GM20000 (cell line): ENCODE data around the gene ALDH3A1.

ENCODE experiments used
- DNase-seq: peaks from one replicate; pipeline ENCODE4 v3.0.0; 2012; ENCODE audit warnings: low spot score
- TF ChIP-seq, protein P1 (sequence below): IDR thresholded peaks from 2 replicates; pipeline ENCODE4 v1.5.1; 2012; ENCODE audit warnings: mild to moderate bottlenecking, control low read depth; ENCODE audit errors: extremely low read depth, missing control alignments

ALDH3A1 gene

DNA sequence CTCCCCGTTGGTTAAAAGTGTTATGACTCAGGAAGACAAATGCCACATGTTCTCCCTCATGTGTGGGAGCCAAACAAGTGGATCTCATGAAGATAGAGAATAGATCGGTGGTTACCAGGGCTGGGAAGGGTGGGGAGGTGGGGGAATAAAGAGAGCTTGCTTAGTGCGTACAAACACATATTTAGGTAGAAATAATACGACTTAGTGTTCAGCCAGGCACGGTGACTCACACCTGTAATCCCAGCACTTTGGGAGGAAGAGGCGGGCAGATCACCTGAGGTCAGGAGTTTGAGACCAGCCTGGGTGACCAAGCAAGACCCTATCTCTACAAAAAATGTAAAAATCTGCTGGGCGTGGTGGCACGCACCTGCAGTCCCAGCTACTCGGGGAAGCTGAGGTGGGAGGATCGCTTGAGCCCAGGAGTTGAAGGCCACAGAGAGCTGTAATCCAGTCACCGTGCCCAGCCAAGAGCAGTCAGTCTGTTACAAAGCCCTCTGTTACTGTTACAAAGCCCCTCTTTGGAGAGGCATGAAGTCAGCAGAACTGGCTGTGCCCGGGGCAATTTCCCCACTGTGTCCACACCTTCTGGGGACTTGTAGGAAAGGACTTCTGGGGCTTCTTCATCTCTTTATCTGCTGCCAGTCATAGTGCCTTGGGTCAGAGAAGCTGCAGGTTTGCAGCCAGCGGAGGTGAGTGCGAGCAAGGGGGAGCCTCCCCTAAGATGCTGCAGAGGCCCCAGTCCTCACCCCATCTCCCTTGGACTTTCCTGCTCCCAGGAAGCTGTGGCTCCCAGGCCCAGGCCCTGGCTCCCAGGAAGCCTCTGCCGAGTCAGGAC, 4.3 kb upstream of the ALDH3A1 start:
- DNase-seq, result no peak
- TF ChIP-seq, protein P1, sequence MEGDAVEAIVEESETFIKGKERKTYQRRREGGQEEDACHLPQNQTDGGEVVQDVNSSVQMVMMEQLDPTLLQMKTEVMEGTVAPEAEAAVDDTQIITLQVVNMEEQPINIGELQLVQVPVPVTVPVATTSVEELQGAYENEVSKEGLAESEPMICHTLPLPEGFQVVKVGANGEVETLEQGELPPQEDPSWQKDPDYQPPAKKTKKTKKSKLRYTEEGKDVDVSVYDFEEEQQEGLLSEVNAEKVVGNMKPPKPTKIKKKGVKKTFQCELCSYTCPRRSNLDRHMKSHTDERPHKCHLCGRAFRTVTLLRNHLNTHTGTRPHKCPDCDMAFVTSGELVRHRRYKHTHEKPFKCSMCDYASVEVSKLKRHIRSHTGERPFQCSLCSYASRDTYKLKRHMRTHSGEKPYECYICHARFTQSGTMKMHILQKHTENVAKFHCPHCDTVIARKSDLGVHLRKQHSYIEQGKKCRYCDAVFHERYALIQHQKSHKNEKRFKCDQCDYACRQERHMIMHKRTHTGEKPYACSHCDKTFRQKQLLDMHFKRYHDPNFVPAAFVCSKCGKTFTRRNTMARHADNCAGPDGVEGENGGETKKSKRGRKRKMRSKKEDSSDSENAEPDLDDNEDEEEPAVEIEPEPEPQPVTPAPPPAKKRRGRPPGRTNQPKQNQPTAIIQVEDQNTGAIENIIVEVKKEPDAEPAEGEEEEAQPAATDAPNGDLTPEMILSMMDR, result no peak

- DNase-seq, result no peak
- TF ChIP-seq, protein P1, result no peak
Measured at GRCh38 chr17:19750835-19751234, 2.7 kb upstream of the ALDH3A1 start.

DNA sequence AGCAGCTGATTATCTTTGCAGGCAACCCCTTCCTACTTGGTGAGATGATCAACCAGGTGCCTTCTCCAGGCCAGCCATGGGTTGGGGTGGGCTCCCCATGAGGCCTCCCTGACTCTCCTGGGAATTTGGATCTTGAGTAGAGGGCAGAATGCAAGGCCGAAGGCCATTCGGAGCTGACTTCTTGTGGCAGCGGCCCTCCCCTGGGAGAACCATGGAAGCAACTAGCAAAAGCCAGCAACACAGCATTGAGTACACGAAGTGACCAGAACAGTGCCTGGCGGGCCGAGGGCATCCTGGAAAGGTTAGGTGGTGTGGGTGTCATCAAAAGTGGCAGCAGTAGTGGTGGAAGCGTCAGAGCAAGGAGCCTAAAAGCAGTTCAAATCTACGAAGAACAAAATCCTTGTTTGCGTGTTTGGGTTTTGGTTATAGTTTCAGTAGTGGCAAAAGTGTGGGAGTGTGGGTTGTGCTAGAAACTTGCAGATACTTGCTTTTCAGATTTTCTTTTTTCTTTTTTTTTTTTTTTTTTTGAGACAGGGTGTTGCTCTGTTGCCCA, 2.0 kb upstream of the ALDH3A1 start:
- TF ChIP-seq, protein P1, result no peak
- DNase-seq, result no peak

GRCh38 chr17:19748807-19749193, 702 bp upstream of the ALDH3A1 start:
- TF ChIP-seq, protein P1, result no peak
- DNase-seq, result no peak

GRCh38 chr17:19747159-19747719, 859 bp downstream of the ALDH3A1 start:
- no peak for DNase-seq
- TF ChIP-seq, protein P1, result no peak

GRCh38 chr17:19746517-19746916, 1.6 kb downstream of the ALDH3A1 start:
- DNase-seq, result no peak
- TF ChIP-seq, protein P1, result no peak

DNA sequence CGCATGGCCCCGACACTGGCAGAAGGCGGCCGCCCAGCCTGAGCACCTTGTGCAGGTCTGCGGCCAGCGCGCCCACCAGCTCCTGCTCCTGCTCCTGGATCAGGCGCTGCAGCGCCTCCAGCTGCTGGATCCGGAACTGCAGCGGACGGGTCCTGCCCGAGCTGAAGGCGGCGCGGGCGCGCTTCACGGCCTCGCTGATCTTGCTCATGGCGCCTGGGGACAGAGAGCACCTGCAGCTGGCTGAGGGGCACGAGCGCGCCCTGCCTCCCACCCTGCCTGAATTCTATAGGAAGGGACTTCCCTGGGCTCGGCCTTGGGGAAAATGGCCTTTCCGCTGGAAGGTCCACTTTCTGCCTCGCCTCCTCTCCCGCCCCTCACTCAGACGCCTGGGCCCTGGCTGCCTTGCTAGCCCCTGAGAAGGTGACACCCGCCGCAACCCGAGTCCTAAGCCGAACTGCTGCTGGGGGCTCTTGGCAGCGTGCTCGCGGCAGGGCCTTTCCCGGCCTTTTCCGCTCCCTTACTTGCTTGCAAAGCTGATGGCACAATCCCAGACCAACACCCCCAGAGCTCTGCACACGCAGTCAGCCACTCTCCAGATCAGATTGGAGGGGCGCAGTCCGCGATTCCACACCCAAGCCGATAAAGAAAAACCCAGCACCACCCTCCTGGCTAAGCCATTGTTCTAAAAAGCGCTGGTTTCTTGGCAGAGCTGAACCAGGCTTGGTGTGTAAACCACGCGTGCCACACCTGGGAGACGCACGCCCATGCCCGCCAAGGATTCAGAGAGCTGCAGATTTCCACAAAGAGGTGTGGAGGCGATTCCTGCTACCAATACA, 3.0 kb downstream of the ALDH3A1 start:
- TF ChIP-seq, protein P1, result peak; percentile 88
- peak; percentile 91 for DNase-seq
